WTC11 (cell line): Measurements from ENCODE around the gene INTS15. TPM values are rescaled to one million over a fixed set of nuclear protein-coding genes. Genes with fewer than 3 reads are reported as not detected.

ENCODE experiments used
- ATAC-seq: fragments of 200-7000 bp; cut with Tn5 transposase; 2 replicates; pipeline ENCODE4 v1.10.0; 2021; ENCODE audit warnings: mild to moderate bottlenecking, moderate library complexity
- CTCF ChIA-PET: fragments of 300-600 bp; sonication (Branson Sonifier 250); formaldehyde crosslinking; loops from one replicate; lab custom pipeline; 2021; ENCODE audit warnings: antibody characterized with exemption; lab: Charles Lee
- POLR2A ChIA-PET: fragments of 350-600 bp; sonication (Branson Sonifier 250); formaldehyde crosslinking; loops from one replicate; lab custom pipeline; 2021; ENCODE audit warnings: antibody characterized with exemption; lab: Charles Lee
- DNase-seq: peaks from one replicate; pipeline ENCODE4 v3.0.0; 2021; ENCODE audit warnings: low spot score
- H3K27ac Mint-ChIP-seq: 2 replicates; pipeline ENCODE4 v1.8.0; 2021; ENCODE audit warnings: mixed read lengths
- H3K27me3 Mint-ChIP-seq: 2 replicates; pipeline ENCODE4 v1.8.0; 2021; ENCODE audit warnings: low read depth, mild to moderate bottlenecking, moderate library complexity, mixed read lengths
- H3K36me3 Mint-ChIP-seq: 2 replicates; pipeline ENCODE4 v1.8.0; 2021; ENCODE audit warnings: mixed read lengths
- H3K4me1 Mint-ChIP-seq: 2 replicates; pipeline ENCODE4 v1.8.0; 2022; ENCODE audit warnings: mixed read lengths
- H3K4me3 Mint-ChIP-seq: 2 replicates; pipeline ENCODE4 v1.8.0; 2021; ENCODE audit warnings: mild to moderate bottlenecking, moderate library complexity, mixed read lengths
- H3K9me3 Mint-ChIP-seq: 2 replicates; pipeline ENCODE4 v1.8.0; 2021; ENCODE audit warnings: mixed read lengths
- ATF6 ChIP-seq: sonication (generic); formaldehyde crosslinking; IDR thresholded peaks from 2 replicates; pipeline ENCODE4 v1.8.1; 2023; ENCODE audit warnings: mild to moderate bottlenecking, missing genetic modification reagents
- ELF4 ChIP-seq: sonication (generic); formaldehyde crosslinking; IDR thresholded peaks from 2 replicates; pipeline ENCODE4 v1.8.1; 2022; ENCODE audit warnings: low read depth, mild to moderate bottlenecking, moderate library complexity, missing genetic modification reagents
- ETV6 ChIP-seq: sonication (generic); formaldehyde crosslinking; IDR thresholded peaks from 2 replicates; pipeline ENCODE4 v1.8.1; 2022; ENCODE audit warnings: mild to moderate bottlenecking, missing genetic modification reagents
- GRHL2 ChIP-seq: fragments of 250-450 bp; sonication (Bioruptor Pico); IDR thresholded peaks from 2 replicates; pipeline ENCODE4 v1.8.0; 2022; ENCODE audit warnings: mild to moderate bottlenecking, moderate library complexity; ENCODE audit not compliant: insufficient replicate concordance, severe bottlenecking
- HMGXB4 ChIP-seq: sonication (generic); formaldehyde crosslinking; IDR thresholded peaks from 2 replicates; pipeline ENCODE4 v1.8.1; 2023; ENCODE audit warnings: mild to moderate bottlenecking, moderate library complexity, missing genetic modification reagents
- IRF1 ChIP-seq: sonication (generic); formaldehyde crosslinking; IDR thresholded peaks from 2 replicates; pipeline ENCODE4 v1.8.0; 2023; ENCODE audit warnings: missing genetic modification reagents
- JAZF1 ChIP-seq: fragments of 250-450 bp; sonication (Bioruptor Pico); IDR thresholded peaks from 2 replicates; pipeline ENCODE4 v1.9.0; 2021; ENCODE audit warnings: moderate library complexity, mild to moderate bottlenecking, inconsistent platforms
- PREB ChIP-seq: sonication (generic); formaldehyde crosslinking; IDR thresholded peaks from 2 replicates; pipeline ENCODE4 v1.8.1; 2022; ENCODE audit warnings: mild to moderate bottlenecking, missing genetic modification reagents, moderate library complexity, borderline replicate concordance
- PRRX2 ChIP-seq: fragments of 250-450 bp; sonication (Bioruptor Pico); IDR thresholded peaks from 2 replicates; pipeline ENCODE4 v1.8.0; 2021; ENCODE audit warnings: mild to moderate bottlenecking
- SMAD4 ChIP-seq: sonication (generic); formaldehyde crosslinking; IDR thresholded peaks from 2 replicates; pipeline ENCODE4 v1.8.0; 2022; ENCODE audit warnings: mild to moderate bottlenecking, missing genetic modification reagents
- ZMAT4 ChIP-seq: fragments of 250-450 bp; sonication (Bioruptor Pico); IDR thresholded peaks from 2 replicates; pipeline ENCODE4 v1.9.0; 2021; ENCODE audit warnings: mild to moderate bottlenecking
- ZNF281 ChIP-seq: sonication (generic); formaldehyde crosslinking; IDR thresholded peaks from 2 replicates; pipeline ENCODE4 v1.8.0; 2023; ENCODE audit warnings: mild to moderate bottlenecking, missing genetic modification reagents
- ZNF425 ChIP-seq: fragments of 250-450 bp; sonication (Bioruptor Pico); conservative IDR thresholded peaks from 2 replicates; pipeline ENCODE4 v1.9.0; 2021; ENCODE audit warnings: mild to moderate bottlenecking
- ZNF532 ChIP-seq: fragments of 250-450 bp; sonication (Bioruptor Pico); IDR thresholded peaks from 2 replicates; pipeline ENCODE4 v1.9.0; 2021; ENCODE audit warnings: mild to moderate bottlenecking, borderline replicate concordance
- ZSCAN18 ChIP-seq: fragments of 250-450 bp; sonication (Bioruptor Pico); IDR thresholded peaks from 2 replicates; pipeline ENCODE4 v2.1.2; 2022; ENCODE audit warnings: mild to moderate bottlenecking, moderate library complexity
- total RNA-seq: library from RNA; stranded (reverse); gene quantifications from 3 replicates; pipeline ENCODE4 v1.2.3, GENCODE V29; 2021

Gene INTS15
- total RNA-seq, 1 experiment from 2014 or later, result 28.2 TPM

GRCh38 chr7:6644728-6645127 is 54.9 kb downstream of the INTS15 start (continued):
- TF ChIP-seq ZNF281 (CRISPR knock-in tag), result no peak
- no peak for TF ChIP-seq PRRX2 (CRISPR knock-in tag)
- no peak for TF ChIP-seq ELF4 (CRISPR knock-in tag)
- TF ChIP-seq GRHL2, result no peak
- TF ChIP-seq PREB (CRISPR knock-in tag), result no peak
- no peak for TF ChIP-seq ZSCAN18 (CRISPR knock-in tag)
- TF ChIP-seq ZNF532, result no peak
- no peak for TF ChIP-seq HMGXB4 (CRISPR knock-in tag)
- no peak for TF ChIP-seq ZMAT4 (CRISPR knock-in tag)

- ChIA-PET CTCF (no interaction called here), POLR2A (no interaction called here)
- H3K27me3 Mint-ChIP-seq, result no peaks in the 10 kb centered on the region
- H3K27ac Mint-ChIP-seq, result no peak overlapping the region
- no peak for DNase-seq
- H3K36me3 Mint-ChIP-seq, result peaks cover 2% of the 10 kb centered on the region; the same call in 1 of the 2 replicates
- H3K4me1 Mint-ChIP-seq, result no peaks in the 10 kb centered on the region
- no peak overlapping the region for H3K4me3 Mint-ChIP-seq
- no peaks in the 10 kb centered on the region for H3K9me3 Mint-ChIP-seq
- ATAC-seq, result no peak
- TF ChIP-seq ZNF281 (CRISPR knock-in tag) (no peak), IRF1 (CRISPR knock-in tag) (no peak), ATF6 (no peak), ETV6 (CRISPR knock-in tag) (no peak), JAZF1 (CRISPR knock-in tag) (no peak), ZNF425 (CRISPR knock-in tag) (no peak), SMAD4 (CRISPR knock-in tag) (no peak)
Measured at GRCh38 chr7:6646465-6646864, 56.6 kb downstream of the INTS15 start.
